Endometrial microvascular endothelial cells (primary cell): ENCODE measurements around the gene NFIX. TPM values are rescaled to one million over a fixed set of nuclear protein-coding genes. Genes with fewer than 3 reads are reported as not detected.

Experiments
- in situ Hi-C: cut with HindIII; loops from 2 replicates; pipeline ENCODE4 v1.10.0; 2017; ENCODE audit warnings: low sequenced_read_pairs, low pct_unique_long_range_greater_than_20kb; ENCODE audit errors: inconsistent ontology term
- total RNA-seq: library from RNA; depleted of rRNA; stranded (reverse); fragments of >200 nt; gene quantifications from one replicate; pipeline ENCODE4 v1.2.3, GENCODE V29; 2015; ENCODE audit errors: inconsistent ontology term

NFIX gene
- total RNA-seq, 1 donor from 2014 or later = 7.9 TPM

DNA sequence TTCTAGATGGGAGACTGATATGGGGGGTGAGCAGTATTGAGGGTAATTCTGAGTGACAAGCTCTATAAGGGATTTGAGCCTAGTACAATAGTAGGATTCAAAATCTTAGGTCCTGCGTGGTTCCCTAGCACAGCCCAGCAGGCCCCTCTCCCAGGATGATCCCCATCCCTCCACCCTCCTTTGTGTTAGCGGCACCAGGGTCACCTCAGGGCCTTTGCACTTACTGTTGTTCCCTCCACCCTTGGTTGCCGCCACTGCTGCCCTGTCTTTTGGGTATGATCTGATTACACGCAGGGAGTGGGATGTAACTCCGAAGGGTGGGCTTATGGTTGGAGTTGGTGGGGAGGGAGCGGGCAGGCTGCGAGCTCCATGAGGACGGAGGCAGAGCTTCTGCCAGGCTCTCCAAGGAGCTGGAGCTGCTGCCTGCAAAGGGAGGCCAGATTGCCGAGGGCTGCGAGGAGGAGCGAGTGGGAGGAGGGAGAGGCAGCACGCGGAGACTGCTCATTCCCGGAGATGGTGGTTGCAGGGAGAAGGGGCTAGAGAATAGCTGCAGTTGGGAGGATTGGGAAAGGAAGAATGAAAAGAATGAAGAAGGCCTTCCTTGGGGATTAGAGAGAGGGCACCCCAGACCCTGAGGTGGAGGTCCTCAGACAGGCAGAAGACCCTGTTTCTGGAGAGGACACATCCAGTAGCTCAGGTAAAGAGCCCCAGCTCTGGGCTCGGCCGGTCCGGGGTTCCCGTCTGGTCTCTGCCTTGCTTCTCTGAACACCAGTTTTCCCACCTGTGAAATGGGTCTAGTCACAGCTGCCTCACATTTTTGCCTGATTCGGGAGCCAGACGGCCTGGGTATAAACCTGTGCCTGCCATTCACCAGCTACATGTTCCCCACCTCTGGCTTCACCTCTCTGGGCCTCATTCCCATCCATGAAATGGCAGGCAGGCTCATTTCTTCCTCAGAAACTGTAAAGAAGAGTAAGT is 128.0 kb downstream of the NFIX start:
- in situ Hi-C loops = no loop called here

DNA sequence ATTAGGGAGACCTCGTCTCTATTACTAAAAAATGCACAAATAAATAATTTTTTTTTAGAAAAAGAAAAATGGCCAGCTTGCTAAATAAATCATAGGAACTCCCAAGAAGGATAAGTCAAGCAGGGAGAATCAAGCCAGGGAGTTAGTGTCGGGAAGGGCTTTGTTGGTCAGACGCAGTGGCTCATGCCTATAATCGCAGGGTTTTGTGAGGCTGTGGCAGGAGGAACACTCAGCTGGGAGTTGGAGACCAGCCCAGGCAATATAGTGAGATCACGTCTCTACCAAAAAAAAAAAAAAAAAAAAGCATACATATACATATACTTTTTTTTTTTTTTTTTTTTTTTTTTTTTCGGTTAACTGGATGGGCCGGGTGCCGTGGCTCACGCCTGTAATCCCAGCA is 131.8 kb downstream of the NFIX start:
- in situ Hi-C loops = no loop called here

DNA sequence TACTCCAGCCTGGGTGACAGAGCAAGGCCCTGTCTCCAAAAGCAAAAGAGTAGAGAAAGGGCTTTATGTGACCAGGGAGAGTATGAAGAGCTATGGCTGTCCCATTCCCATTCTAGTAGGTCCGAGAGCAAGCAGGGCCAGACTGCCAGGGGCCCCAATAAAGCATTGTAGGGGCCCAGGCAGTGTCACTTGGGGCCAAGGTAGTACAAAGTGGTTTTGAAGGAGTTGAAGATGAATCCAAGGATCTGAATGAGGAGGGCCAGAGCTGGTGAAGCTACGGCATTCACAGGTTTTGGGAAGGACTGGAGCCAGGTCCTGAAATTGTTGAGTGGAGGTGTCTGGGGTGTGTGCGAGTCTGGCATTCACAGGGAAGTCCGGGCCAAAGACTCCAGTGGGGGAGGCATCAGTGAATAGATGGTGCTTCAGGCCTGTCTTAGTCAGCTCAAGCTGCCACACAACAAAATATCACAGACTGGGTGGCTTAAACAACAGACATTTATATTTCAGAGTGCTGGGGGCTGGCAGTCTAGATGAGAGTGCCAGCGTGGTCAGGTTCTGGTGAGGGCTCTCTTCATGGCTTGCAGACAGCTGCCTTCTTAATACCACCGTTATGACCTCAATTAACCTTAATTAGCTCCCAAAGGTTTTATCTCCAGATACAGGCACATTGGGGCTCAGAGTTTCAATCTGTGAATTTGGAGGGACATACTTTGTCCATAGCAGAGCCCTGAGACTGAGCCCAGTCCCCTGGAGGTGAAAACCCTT is 132.7 kb downstream of the NFIX start:
- in situ Hi-C loops = no loop called here

DNA sequence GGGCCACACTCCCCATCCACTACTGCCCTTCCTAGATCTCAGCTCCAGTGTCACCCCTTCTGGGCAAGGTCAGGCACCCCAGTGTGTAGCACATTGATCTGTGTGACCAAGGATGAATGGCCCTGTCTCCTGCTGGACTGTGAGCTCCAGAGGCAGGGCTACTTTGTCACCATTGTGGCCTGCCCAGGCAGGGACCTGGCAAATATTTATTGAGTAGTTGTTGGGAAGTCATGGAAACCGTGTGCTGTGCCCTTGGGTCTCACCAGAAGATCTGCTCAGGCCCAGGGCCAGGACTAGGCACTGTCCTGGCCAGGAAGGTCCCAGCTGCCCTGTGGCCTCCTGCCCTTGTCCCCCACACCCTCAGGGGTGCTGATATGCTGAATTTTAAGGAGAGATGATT is 133.3 kb downstream of the NFIX start:
- in situ Hi-C loops = no loop called here

DNA sequence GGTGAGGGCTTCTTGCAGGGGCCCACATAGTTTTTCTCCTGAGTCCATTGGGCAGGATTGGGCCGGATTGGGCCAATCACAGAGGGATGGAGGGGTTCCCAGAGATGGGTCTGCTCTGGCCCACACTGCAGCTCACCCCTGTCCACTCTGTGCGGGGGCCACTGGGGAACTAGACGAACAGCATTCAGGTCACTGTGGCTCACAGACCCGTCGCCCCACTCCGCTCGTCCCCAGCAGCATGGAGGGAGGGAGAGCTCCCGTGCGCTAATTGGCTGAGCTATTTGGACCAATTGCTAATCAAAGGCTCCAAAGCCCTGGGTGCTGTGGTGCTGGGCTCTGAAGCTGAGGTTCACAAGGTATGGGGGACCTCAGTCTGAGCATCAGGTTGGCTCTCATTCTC is 134.1 kb downstream of the NFIX start:
- in situ Hi-C loops = no loop called here

DNA sequence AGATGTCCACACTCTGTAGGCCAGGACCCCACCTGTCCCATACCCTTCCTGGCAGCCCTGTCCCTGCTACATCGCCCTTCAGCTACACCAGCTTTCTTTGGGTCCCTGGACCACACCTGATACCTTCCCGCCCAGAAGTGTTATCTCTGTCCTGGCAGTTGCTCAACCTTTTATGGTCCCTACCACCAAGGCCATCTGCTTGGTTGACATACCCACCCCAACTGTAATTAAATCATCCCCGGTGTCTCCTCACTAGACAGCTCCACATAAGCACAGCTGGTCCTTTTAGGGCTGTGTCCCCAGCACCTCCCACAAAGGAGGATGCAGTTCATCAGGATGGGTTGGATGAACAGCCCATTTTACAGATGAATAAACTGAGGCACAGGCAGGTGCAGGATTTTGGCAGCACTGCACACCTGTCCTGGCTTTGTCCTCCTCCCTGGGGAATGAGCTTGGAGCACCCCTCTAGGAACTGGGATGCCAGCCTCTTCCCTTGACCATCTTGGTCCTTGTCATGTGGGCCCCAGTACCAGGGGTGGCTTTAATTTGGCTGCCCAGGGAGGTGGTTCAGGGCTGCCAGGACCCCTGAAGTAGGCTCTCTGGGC is 135.7 kb downstream of the NFIX start:
- in situ Hi-C loops = no loop called here

DNA sequence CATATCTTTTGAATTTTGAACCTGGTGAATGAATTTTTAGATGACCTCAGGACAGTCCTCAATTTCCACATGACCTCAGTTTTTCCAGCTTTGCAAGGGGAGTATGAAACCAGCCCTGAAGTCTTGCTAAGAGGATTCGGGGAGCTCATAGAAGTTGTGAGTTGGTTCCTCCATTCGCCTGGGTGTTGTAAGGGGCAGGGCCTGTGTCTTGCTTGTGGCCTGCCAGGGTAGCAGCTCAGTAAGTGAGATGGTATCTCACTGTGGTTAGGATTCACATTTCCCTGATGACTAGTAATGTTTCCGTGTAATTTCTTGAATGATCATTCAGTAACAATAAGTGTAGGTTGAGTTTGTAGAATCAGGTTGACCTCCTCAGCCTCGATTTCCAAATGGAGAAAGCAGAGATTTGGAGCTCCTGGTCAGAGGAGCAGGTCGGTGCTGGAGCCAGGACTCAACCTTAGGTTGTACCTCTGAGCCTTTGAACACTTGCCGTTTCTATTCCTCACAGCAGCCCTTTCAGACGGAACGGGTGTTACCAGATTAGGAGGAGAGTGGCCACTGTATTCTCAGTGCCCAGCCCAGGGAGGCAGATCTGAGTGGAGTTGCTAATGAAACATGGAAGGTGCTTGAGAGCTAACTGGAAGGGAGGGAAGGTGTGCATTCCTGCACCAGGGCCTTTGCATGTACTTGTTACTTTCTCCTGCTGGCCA is 137.4 kb downstream of the NFIX start:
- in situ Hi-C loops = no loop called here

DNA sequence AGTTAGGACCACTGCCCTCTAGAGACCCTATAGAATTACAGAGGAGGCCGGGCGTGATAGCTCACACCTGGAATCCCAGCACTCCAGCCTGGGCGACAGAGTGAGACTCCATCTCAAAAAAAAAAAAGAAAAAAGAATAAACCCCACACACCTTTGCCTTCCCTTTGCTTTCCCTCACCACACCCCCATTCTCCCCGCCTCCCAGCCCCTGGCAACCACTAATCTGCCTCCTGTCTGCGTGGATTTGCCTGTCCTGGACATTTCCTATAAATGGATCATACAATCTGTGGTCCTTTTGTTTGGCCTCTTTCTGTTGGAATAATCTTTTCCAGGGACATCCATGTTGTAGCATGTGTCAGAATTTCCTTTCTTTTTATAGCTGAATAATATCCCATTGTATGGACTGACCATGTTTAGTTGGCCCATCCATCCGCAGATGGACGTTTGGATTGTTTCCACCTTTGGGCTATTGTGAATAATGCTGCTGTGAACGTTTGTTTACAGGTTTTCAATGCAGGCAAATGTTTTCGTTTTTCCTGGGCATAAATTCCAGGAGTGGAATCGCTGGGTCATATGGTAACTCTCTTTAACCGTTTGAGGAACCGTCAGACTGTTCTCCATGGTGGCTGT is 138.1 kb downstream of the NFIX start:
- in situ Hi-C loops = no loop called here

DNA sequence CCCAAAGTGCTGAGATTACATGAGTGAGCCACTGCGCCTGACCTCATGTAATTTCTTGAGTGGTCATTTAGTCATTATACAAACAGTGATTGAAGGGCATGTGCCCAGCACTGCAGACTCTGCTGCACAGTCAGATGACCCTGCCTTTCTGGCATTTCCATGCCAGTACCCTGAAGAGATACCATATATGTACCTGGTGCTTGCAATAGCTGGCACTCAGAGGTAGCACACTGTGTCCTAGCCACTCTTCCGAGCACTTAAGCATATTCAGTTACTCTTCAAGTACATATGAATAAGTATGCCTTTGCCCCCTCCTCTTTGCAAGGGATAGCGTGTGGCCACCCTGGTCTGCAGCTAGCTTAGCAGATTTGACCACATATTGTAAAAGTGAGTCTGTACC is 139.4 kb downstream of the NFIX start:
- in situ Hi-C loops = no loop called here

DNA sequence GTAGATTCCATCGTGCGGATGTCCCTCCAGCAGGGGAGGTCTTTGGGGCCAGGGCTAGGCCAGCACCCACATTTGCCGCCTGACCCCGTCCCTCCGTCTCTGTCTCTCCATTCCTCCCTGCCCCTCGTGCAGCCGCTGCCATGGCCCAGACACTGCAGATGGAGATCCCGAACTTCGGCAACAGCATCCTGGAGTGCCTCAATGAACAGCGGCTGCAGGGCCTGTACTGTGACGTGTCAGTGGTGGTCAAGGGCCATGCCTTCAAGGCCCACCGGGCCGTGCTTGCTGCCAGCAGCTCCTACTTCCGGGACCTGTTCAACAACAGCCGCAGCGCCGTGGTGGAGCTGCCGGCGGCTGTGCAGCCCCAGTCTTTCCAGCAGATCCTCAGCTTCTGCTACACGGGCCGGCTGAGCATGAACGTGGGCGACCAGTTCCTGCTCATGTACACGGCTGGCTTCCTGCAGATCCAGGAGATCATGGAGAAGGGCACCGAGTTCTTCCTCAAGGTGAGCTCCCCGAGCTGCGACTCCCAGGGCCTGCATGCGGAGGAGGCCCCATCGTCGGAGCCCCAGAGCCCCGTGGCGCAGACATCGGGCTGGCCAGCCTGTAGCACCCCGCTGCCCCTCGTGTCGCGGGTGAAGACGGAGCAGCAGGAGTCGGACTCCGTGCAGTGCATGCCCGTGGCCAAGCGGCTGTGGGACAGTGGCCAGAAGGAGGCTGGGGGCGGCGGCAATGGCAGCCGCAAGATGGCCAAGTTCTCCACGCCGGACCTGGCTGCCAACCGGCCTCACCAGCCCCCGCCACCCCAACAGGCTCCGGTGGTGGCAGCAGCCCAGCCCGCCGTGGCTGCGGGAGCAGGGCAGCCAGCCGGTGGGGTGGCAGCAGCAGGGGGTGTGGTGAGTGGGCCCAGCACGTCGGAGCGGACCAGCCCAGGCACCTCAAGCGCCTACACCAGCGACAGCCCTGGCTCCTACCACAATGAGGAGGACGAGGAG is 140.1 kb downstream of the NFIX start:
- in situ Hi-C loops = no loop called here

DNA sequence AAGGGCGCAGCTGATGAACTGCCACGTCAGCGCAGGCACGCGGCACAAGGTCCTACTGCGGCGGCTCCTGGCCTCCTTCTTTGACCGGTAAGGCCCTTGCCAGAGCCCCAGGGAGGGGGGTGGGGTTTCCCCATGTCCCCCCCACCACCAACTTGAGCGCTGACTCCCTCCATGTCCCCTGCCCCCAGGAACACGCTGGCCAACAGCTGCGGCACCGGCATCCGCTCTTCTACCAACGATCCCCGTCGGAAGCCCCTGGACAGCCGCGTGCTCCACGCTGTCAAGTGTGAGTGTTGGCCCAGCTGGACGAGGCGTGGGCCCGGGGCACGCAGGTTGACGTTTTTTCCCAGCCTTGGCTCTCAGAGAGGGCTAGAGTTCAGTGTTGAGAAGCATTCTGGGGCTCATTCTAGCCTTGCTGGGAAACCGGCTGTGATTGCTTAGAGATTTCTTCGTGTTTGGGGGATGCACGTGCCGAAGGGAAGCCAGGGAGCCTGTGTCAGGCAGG is 142.1 kb downstream of the NFIX start:
- in situ Hi-C loops = no loop called here

DNA sequence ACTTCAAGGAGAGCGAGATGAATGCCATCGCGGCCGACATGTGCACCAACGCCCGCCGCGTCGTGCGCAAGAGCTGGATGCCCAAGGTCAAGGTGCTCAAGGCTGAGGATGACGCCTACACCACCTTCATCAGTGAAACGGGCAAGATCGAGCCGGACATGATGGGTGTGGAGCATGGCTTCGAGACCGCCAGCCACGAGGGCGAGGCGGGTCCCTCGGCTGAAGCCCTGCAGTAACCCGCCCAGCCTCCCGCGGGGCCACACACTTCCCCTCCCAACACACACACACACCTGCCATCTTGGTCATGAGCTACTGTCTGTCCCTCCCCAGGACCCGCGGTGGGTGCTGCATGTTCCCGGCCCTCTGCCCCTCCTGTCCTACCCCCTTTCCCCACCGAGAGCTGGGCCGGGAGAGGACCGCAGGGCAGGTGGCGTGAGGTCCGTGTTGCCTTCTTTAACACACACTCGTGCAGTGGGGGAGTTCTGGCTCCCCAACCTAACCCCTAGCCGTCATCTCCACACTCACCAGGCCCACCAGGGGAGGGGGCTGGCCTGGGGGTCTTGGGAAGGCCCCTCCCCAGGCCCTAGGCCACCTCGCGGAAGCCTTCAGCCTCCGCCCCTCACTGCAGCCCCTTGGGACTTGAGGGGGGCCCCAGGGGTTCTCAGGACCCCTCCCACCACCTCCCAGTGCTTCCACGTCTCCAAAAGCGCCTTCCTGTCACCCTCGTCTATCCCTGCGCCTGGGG is 143.1 kb downstream of the NFIX start:
- in situ Hi-C loops = no loop called here

DNA sequence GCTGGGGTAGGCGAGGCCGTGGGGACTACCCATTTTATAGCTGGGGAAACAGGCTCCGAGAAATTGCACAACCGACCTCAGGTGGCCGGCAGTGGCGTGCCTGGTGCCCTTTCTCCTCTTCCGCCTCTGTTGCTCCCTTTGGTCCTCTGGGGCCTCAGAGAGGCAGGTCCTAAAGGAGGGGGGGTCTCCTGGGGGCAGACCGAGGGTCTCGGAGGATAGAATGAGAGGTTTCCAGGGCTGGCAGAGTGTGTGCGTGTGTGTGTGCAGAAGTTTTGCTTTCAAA is 143.6 kb downstream of the NFIX start:
- in situ Hi-C loops = no loop called here

DNA sequence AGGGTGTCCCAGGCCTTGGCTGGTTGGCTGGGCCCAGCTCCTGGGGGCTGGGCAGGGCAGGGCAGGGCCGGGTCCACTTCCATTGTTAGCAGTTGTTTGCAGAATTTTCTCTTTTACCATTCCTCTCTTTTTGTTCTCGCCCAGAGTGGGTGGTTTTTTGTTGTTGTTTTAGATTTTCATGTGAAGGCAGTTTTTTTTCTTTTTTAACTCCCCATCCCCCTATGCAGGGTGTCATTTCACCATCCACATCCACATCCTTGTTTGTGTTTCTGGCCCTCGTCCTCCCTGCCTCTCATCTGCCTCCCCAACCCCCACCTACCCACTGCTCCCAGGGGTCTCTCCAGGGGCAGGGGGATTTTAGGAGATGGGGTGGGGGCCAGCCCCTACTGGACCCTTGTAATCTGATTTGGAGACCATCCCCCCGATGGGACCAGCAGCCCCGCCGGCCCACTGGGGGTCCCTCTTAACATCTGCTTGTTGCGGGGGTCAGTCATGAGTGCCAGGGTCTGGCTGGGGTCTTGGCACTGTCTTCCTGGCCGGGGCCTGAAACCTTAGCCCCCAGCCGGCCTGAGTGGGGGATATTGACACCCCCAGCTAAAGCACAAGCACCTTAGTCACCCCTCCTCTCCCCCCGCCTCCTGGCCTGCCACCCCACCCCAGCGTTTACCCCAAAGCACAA is 144.5 kb downstream of the NFIX start:
- in situ Hi-C loops = no loop called here

DNA sequence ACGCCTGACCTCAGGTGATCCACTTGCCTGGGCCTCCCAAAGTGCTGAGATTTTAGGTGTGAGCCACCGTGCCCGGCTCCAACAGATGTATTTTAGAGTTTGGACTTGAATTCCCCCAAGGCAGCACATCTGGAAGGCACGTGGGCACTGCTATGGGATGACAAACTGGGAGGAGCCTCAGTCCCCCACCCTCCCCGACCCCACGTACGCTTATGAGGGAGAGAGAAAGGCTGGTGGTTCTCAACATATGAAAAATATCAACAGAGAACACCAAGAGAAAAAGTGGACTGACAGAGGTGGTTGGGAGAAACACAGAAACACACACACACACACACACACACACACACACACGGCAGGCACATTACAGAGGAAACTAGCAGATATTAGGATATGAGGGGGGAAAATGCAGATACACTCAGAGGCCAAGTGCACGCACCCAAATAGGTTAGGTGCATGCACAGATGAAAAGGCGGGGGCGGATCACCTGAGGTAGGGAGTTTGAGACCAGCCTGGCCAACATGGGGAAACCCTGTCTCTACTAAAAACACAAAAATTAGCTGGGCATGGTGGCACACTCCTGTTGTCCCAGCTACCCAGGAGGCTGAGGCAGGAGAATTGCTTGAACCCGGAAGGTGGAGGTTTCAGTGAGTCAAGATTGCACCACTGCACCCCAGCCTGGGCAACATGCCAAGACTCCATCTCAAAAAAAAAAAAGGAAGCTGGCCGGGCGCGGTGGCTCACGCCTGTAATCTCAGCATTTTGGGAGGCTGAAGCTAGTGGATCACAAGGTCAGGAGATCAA is 151.7 kb downstream of the NFIX start:
- in situ Hi-C loops = no loop called here
